B cell (primary cell): ENCODE data around the gene SLIT3. TPM values are rescaled to one million over a fixed set of nuclear protein-coding genes. Genes with fewer than 3 reads are reported as not detected.

Experiments
- ATAC-seq: fragments of 200-7000 bp; cut with Tn5 transposase; one replicate; pipeline ENCODE4 v1.10.0; 2021; ENCODE audit warnings: low read depth, mild to moderate bottlenecking, moderate number of reproducible peaks, moderate library complexity
- CTCF ChIA-PET: fragments of 350-600 bp; sonication (Branson Sonifier 250); formaldehyde crosslinking; loops from one replicate; lab custom pipeline; 2021; ENCODE audit warnings: antibody characterized with exemption, inconsistent platforms; lab: Charles Lee
- POLR2A ChIA-PET: fragments of 350-600 bp; sonication (Branson Sonifier 250); formaldehyde crosslinking; loops from one replicate; lab custom pipeline; 2021; ENCODE audit warnings: antibody characterized with exemption; lab: Charles Lee
- DNase-seq: peaks from one replicate; pipeline ENCODE4 v3.0.0; 2013
- H2AFZ ChIP-seq: 2 replicates; pipeline ENCODE4 v1.6.1; 2012; ENCODE audit warnings: mild to moderate bottlenecking, low read depth, low read length; ENCODE audit not compliant: insufficient read depth, poor library complexity, severe bottlenecking
- H3K27ac ChIP-seq, 2 donors: 1 replicate in 1 of 2; 2 replicates in 1 of 2; pipeline ENCODE4 v1.5.1; 2012 to 2013; ENCODE audit warnings: low read length in 2 of 2, mild to moderate bottlenecking in 2 of 2, moderate library complexity in 1 of 2
- H3K27me3 ChIP-seq, 4 experiments: fragments of 200-600 bp in 1 of 4; sonication (generic) in 1 of 4; replicated peaks in 1 of 4; 1 replicate in 2 of 4; 2 replicates in 2 of 4; pipeline versions ENCODE4 v1.6.1 to v1.7.0; 2013 to 2016; ENCODE audit warnings: low read length in 3 of 4, mild to moderate bottlenecking in 2 of 4, mixed read lengths in 1 of 4, moderate library complexity in 1 of 4; ENCODE audit not compliant: insufficient read depth in 4 of 4, control insufficient read depth in 3 of 4; ENCODE audit errors: control extremely low read depth in 1 of 4
- H3K36me3 ChIP-seq, 2 experiments: replicated peaks in 1 of 2; 1 replicate in 1 of 2; 2 replicates in 1 of 2; pipeline versions ENCODE4 v1.6.1 to v1.7.1; 2013; ENCODE audit warnings: low read length in 1 of 2; ENCODE audit not compliant: insufficient read depth in 2 of 2, control insufficient read depth in 1 of 2; ENCODE audit errors: control extremely low read depth in 1 of 2, extremely low read depth in 1 of 2
- H3K4me1 ChIP-seq, 2 donors: fragments of 200-600 bp in 1 of 2; sonication (generic) in 1 of 2; 1 replicate in 1 of 2; 2 replicates in 1 of 2; pipeline versions ENCODE4 v1.5.1 to v1.6.1; 2013 to 2017; ENCODE audit warnings: low read length in 2 of 2; ENCODE audit not compliant: control insufficient read depth in 2 of 2, insufficient read depth in 2 of 2
- H3K4me2 ChIP-seq: replicated peaks from 2 replicates; pipeline ENCODE3; 2012; ENCODE audit warnings: mild to moderate bottlenecking, low read depth, low read length; ENCODE audit not compliant: poor library complexity, severe bottlenecking
- H3K4me3 ChIP-seq, 5 experiments: fragments of 200-600 bp in 1 of 5; sonication (generic) in 1 of 5; 1 replicate in 3 of 5; 2 replicates in 2 of 5; pipeline versions ENCODE4 v1.5.1 to v1.7.0; 2011 to 2016; ENCODE audit warnings: low read length in 4 of 5, mild to moderate bottlenecking in 4 of 5, low read depth in 2 of 5, control low read depth in 1 of 5, moderate library complexity in 1 of 5; ENCODE audit not compliant: insufficient read depth in 1 of 5; ENCODE audit errors: control extremely low read depth in 1 of 5, extremely low read depth in 1 of 5
- H3K79me2 ChIP-seq: fragments of 200-600 bp; sonication (generic); one replicate; pipeline ENCODE4 v1.6.0; 2016; ENCODE audit warnings: low read length; ENCODE audit not compliant: control insufficient read depth, insufficient read depth
- H3K9ac ChIP-seq: fragments of 200-600 bp; sonication (generic); 2 replicates; pipeline ENCODE4 v1.6.1; 2017; ENCODE audit warnings: mild to moderate bottlenecking, low read length, moderate library complexity
- H3K9me3 ChIP-seq, 3 donors: one replicate each; pipeline versions ENCODE4 v1.6.1 to v1.7.1; 2013; ENCODE audit warnings: low read length in 2 of 3; ENCODE audit not compliant: control insufficient read depth in 2 of 3, insufficient read depth in 1 of 3; ENCODE audit errors: control extremely low read depth in 1 of 3
- H4K20me1 ChIP-seq: 2 replicates; pipeline ENCODE4 v1.6.0; 2012; ENCODE audit warnings: mild to moderate bottlenecking, low read length; ENCODE audit not compliant: insufficient read depth, control insufficient read depth, poor library complexity, severe bottlenecking
- H3K27ac Mint-ChIP-seq: one replicate; pipeline ENCODE4 v1.8.0; 2021; ENCODE audit warnings: mixed read lengths
- H3K27me3 Mint-ChIP-seq: one replicate; pipeline ENCODE4 v1.8.0; 2021; ENCODE audit warnings: mixed read lengths
- H3K4me1 Mint-ChIP-seq: one replicate; pipeline ENCODE4 v1.8.0; 2021; ENCODE audit warnings: mixed read lengths
- H3K4me3 Mint-ChIP-seq: one replicate; pipeline ENCODE4 v1.8.0; 2021; ENCODE audit warnings: mixed read lengths
- H3K9me3 Mint-ChIP-seq: one replicate; pipeline ENCODE4 v1.8.0; 2022; ENCODE audit warnings: mixed read lengths; ENCODE audit not compliant: insufficient read depth
- EZH2 ChIP-seq: IDR thresholded peaks from 2 replicates; pipeline ENCODE4 v1.6.1; 2012; ENCODE audit warnings: borderline replicate concordance, low read depth, mild to moderate bottlenecking, moderate library complexity, low read length; ENCODE audit not compliant: insufficient read depth, poor library complexity, severe bottlenecking
- WGBS: methylation state at CpG from one replicate; pipeline ENCODE4 v1.1.5; 2013; ENCODE audit warnings: missing lambda C conversion rate; ENCODE audit not compliant: insufficient coverage; 5-methylcytosine and 5-hydroxymethylcytosine counted together
- intact Hi-C: fragments of 100-400 bp; cut with micrococcal nuclease; formaldehyde crosslinking; loops from one replicate; pipeline ENCODE4 v1.10.0; 2022
- polyA plus RNA-seq: library from polyadenylated mRNA; depleted of rRNA; stranded (reverse); fragments of >200 nt; gene quantifications from 2 replicates; pipeline ENCODE4 v1.2.3, GENCODE V29; 2012
- total RNA-seq, 2 donors: library from RNA; stranded (reverse); fragments of 120-200 nt in 1 of 2; gene quantifications; 1 replicate in 1 of 2; 2 replicates in 1 of 2; pipeline versions ENCODE4 v1.2.3 to v1.2.4, GENCODE V29; 2013 to 2022
- TF ChIP-seq, protein P1 (sequence below): fragments of 200-600 bp; IDR thresholded peaks from one replicate; pipeline ENCODE4 v1.8.0; 2022; ENCODE audit warnings: antibody characterized with exemption, mild to moderate bottlenecking

SLIT3 gene
- total and polyA plus RNA-seq, 2 donors (not counting 1 experiment from before 2014, with no cell fraction given): not detected

DNA sequence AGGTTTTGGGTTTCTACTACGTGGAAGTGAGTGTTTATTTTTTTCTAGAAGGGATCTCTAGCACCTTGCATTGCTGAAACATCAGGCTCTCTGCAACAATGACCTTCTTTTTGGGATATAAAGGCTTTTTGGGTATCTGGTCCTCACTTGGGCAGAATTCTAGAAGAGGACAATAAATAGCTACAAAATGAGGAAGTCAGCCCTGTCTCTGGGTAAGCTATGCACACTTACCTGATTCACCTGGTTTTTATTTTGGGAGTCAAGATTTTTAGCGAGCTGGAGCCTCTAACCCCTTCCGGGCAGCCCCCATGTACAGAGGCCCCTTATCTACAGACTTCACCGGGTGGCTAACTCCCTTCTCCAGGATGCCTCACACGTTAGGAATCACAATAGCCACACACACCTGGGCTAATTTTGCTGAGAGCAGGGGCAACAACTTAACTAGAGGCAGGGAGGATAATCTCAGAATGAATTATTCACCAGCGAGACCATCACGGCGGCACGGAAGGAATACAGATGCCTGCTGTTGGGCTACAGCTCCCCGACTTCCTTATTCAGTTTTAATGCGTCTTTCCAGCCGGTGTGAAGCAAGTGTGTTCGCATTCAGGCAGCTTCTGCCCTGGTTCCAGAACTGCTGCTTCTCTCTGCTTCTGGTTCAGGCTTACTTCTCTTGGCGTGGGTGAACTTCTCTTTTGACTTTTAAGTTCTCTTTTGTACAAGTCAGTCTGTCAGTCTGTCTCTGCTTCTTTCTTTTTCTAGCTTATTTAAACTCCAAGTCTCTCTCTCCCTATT, 380.7 kb downstream of the SLIT3 start:
- ATAC-seq (no peak), DNase-seq (no peak)
- ChIA-PET POLR2A (no interaction called here), CTCF (no interaction called here)
- no peaks in the 10 kb centered on the region for H4K20me1 ChIP-seq
- peaks cover 0 to 4% of the 10 kb centered on the region in 2 donors for H3K4me1 ChIP-seq
- no peaks in the 10 kb centered on the region for H3K9me3 ChIP-seq
- no peaks in the 10 kb centered on the region for H3K36me3 ChIP-seq
- H3K9ac ChIP-seq: no peak overlapping the region
- H2AFZ ChIP-seq: no peak overlapping the region
- H3K27ac ChIP-seq: no peak overlapping the region
- H3K79me2 ChIP-seq: no peaks in the 10 kb centered on the region
- H3K4me1 Mint-ChIP-seq: peaks cover 14% of the 10 kb centered on the region
- H3K4me2 ChIP-seq: no peak overlapping the region
- H3K9me3 Mint-ChIP-seq: no peaks in the 10 kb centered on the region
- WGBS: 9% methylated on average over 12 of the region's 14 CpGs
- intact Hi-C loops: no loop called here
- TF ChIP-seq EZH2: no peak
- TF ChIP-seq, protein P1, sequence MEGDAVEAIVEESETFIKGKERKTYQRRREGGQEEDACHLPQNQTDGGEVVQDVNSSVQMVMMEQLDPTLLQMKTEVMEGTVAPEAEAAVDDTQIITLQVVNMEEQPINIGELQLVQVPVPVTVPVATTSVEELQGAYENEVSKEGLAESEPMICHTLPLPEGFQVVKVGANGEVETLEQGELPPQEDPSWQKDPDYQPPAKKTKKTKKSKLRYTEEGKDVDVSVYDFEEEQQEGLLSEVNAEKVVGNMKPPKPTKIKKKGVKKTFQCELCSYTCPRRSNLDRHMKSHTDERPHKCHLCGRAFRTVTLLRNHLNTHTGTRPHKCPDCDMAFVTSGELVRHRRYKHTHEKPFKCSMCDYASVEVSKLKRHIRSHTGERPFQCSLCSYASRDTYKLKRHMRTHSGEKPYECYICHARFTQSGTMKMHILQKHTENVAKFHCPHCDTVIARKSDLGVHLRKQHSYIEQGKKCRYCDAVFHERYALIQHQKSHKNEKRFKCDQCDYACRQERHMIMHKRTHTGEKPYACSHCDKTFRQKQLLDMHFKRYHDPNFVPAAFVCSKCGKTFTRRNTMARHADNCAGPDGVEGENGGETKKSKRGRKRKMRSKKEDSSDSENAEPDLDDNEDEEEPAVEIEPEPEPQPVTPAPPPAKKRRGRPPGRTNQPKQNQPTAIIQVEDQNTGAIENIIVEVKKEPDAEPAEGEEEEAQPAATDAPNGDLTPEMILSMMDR: no peak
- H3K27ac Mint-ChIP-seq: no peak overlapping the region
- peaks cover 0 to 16% (median 9%) of the 10 kb centered on the region in 4 experiments for H3K27me3 ChIP-seq
- H3K27me3 Mint-ChIP-seq: peaks cover 19% of the 10 kb centered on the region
- H3K4me3 Mint-ChIP-seq: peak overlapping the region; percentile 14
- H3K4me3 ChIP-seq: no peak overlapping the region

DNA sequence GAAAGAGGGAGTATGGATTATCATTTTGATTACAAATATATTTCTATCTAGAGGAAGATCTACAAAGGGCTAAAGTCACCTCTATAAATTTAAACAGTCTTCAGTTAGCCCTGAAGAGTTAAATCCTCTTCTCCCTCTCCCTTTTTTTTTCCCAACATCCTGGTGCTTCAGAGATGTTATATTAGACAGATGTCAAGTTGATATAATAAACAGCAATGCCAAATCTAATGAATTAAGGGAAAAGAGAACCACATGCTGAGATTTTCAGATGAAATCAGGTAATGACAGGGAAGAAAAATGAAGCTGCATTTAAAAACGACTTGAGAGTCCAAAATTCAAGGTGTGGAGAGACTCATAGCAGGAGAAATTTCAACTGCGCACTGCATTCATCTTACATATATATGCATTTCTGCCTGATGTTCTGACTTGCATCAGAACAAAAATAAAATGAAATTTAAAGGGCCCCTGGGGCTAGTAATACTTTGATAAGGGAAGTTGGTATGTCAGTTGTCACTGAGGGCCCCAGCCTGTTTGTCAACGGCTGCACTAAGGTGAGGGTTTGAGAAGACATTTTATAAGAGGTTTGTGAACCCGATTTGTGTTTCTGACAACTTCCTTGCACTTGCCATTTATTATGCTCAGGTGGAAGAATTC, 382.9 kb downstream of the SLIT3 start:
- Mint-ChIP-seq H3K9me3 (no peaks in the 10 kb centered on the region), H3K27me3 (peaks cover 24% of the 10 kb centered on the region), H3K4me3 (no peak overlapping the region), H3K4me1 (peaks cover 14% of the 10 kb centered on the region), H3K27ac (no peak overlapping the region)
- H3K36me3 ChIP-seq: no peaks in the 10 kb centered on the region
- no peak overlapping the region for H3K27ac ChIP-seq
- no peak overlapping the region for H3K4me2 ChIP-seq
- ChIA-PET CTCF (no interaction called here), POLR2A (no interaction called here)
- intact Hi-C loops: no loop called here
- H2AFZ ChIP-seq: no peak overlapping the region
- no peak for ATAC-seq
- peaks cover 0 to 16% (median 9%) of the 10 kb centered on the region in 4 experiments for H3K27me3 ChIP-seq
- no peak overlapping the region for H3K4me3 ChIP-seq
- DNase-seq: no peak
- TF ChIP-seq EZH2: no peak
- TF ChIP-seq, protein P1: no peak
- WGBS: no CpG with 5 or more reads among the region's 4 CpGs
- peaks cover 0 to 4% of the 10 kb centered on the region in 2 donors for H3K4me1 ChIP-seq
- no peak overlapping the region for H3K9ac ChIP-seq
- no peaks in the 10 kb centered on the region for H3K9me3 ChIP-seq
- H3K79me2 ChIP-seq: no peaks in the 10 kb centered on the region
- H4K20me1 ChIP-seq: no peaks in the 10 kb centered on the region
